ENCODE results near the gene KBTBD6.
"Not testable (repeated sequence)": the region's sequence is repeated elsewhere in the genome, so short reads cannot be mapped to it uniquely, and the experiment has no call there.

GRCh38 chr13:41095681-41096080 is 36.9 kb downstream of the KBTBD6 start:
- TF ChIP-seq MYC (IDR thresholded peaks at IDR 0.05; ENCODE audit: low read depth, low read length); POLR2A (IDR thresholded peaks at IDR 0.05; ENCODE audit: extremely low read depth, insufficient read length); MAX (IDR thresholded peaks at IDR 0.05; ENCODE audit: low read depth, low read length): not testable (repeated sequence)
